H9 (cell line): ENCODE data around the gene TBCK. TPM values are rescaled to one million over a fixed set of nuclear protein-coding genes. Genes with fewer than 3 reads are reported as not detected.

Source experiments
- DNase-seq: peaks from one replicate; pipeline ENCODE4 v3.0.0-alpha.2; 2017
- H2AFZ ChIP-seq: one replicate; pipeline ENCODE4 v1.6.1; 2013; ENCODE audit warnings: mild to moderate bottlenecking, low read length, control low read depth, moderate library complexity
- H2AK5ac ChIP-seq: 2 replicates; pipeline ENCODE4 v1.6.1; 2013; ENCODE audit warnings: low read length, control low read depth, mixed read lengths; ENCODE audit not compliant: insufficient read length
- H2BK120ac ChIP-seq: one replicate; pipeline ENCODE4 v1.6.1; 2013; ENCODE audit warnings: low read depth, mild to moderate bottlenecking, low read length, control low read depth, inconsistent platforms; ENCODE audit not compliant: poor library complexity, severe bottlenecking
- H2BK12ac ChIP-seq: 2 replicates; pipeline ENCODE4 v1.6.1; 2013; ENCODE audit warnings: low read length, control low read depth, mixed read lengths, low read depth; ENCODE audit not compliant: insufficient read length
- H2BK15ac ChIP-seq: 2 replicates; pipeline ENCODE4 v1.6.1; 2013; ENCODE audit warnings: low read depth, low read length, control low read depth
- H2BK20ac ChIP-seq: one replicate; pipeline ENCODE4 v1.6.1; 2013; ENCODE audit warnings: low read depth, mild to moderate bottlenecking, low read length, control low read depth, inconsistent platforms; ENCODE audit not compliant: poor library complexity, severe bottlenecking
- H2BK5ac ChIP-seq: 2 replicates; pipeline ENCODE4 v1.6.1; 2013; ENCODE audit warnings: low read length, control low read depth, mixed read lengths; ENCODE audit not compliant: insufficient read length
- H3K14ac ChIP-seq: 2 replicates; pipeline ENCODE4 v1.6.1; 2013; ENCODE audit warnings: low read length, control low read depth; ENCODE audit not compliant: insufficient read depth
- H3K18ac ChIP-seq: 2 replicates; pipeline ENCODE4 v1.6.1; 2013; ENCODE audit warnings: low read depth, mild to moderate bottlenecking, mixed read lengths, low read length, control low read depth; ENCODE audit not compliant: insufficient read length
- H3K23ac ChIP-seq: 2 replicates; pipeline ENCODE4 v1.6.1; 2013; ENCODE audit warnings: low read length, control low read depth, mixed read lengths, low read depth; ENCODE audit not compliant: insufficient read length
- H3K23me2 ChIP-seq: 2 replicates; pipeline ENCODE4 v1.6.1; 2013; ENCODE audit warnings: low read depth, mild to moderate bottlenecking, mixed read lengths, low read length, control low read depth; ENCODE audit not compliant: insufficient read length, poor library complexity, severe bottlenecking
- H3K27ac ChIP-seq: 2 replicates; pipeline ENCODE4 v1.5.1; 2013; ENCODE audit warnings: low read length, control low read depth, mixed read lengths, low read depth; ENCODE audit not compliant: insufficient read length
- H3K27me3 ChIP-seq: 2 replicates; pipeline ENCODE4 v1.6.1; 2013; ENCODE audit warnings: low read length, control low read depth, inconsistent platforms; ENCODE audit not compliant: insufficient read depth
- H3K4ac ChIP-seq: 2 replicates; pipeline ENCODE4 v1.6.1; 2013; ENCODE audit warnings: low read depth, mild to moderate bottlenecking, control low read depth, inconsistent platforms, low read length, moderate library complexity
- H3K4me1 ChIP-seq: 2 replicates; pipeline ENCODE4 v1.6.1; 2013; ENCODE audit warnings: low read length, control low read depth, inconsistent platforms; ENCODE audit not compliant: insufficient read depth
- H3K4me2 ChIP-seq: 2 replicates; pipeline ENCODE4 v1.6.1; 2013; ENCODE audit warnings: low read length, control low read depth, mixed read lengths; ENCODE audit not compliant: insufficient read length, insufficient read depth
- H3K56ac ChIP-seq: 2 replicates; pipeline ENCODE4 v1.6.1; 2013; ENCODE audit warnings: low read depth, mild to moderate bottlenecking, mixed read lengths, low read length, control low read depth; ENCODE audit not compliant: insufficient read length
- H3K79me1 ChIP-seq: 2 replicates; pipeline ENCODE4 v1.6.1; 2013; ENCODE audit warnings: low read depth, mild to moderate bottlenecking, moderate library complexity, low read length, control low read depth, inconsistent platforms; ENCODE audit not compliant: insufficient read depth, poor library complexity, severe bottlenecking
- H3K79me2 ChIP-seq: 2 replicates; pipeline ENCODE4 v1.6.1; 2013; ENCODE audit warnings: low read length, control low read depth, inconsistent platforms; ENCODE audit not compliant: insufficient read depth
- H3K9ac ChIP-seq: 2 replicates; pipeline ENCODE4 v1.6.1; 2013; ENCODE audit warnings: low read length, control low read depth, mixed read lengths; ENCODE audit not compliant: insufficient read length; ENCODE audit errors: extremely low read depth
- H3K9me3 ChIP-seq: one replicate; pipeline ENCODE4 v1.6.1; 2013; ENCODE audit warnings: low read depth, low read length, inconsistent platforms; ENCODE audit not compliant: control insufficient read depth
- H3T11ph ChIP-seq: one replicate; pipeline ENCODE4 v1.6.1; 2013; ENCODE audit warnings: mild to moderate bottlenecking, low read length, control low read depth, inconsistent platforms
- H4K20me1 ChIP-seq: one replicate; pipeline ENCODE4 v1.6.1; 2013; ENCODE audit not compliant: control insufficient read depth, insufficient read length, insufficient read depth
- H4K5ac ChIP-seq: 2 replicates; pipeline ENCODE4 v1.6.1; 2013; ENCODE audit warnings: low read depth, mild to moderate bottlenecking, mixed read lengths, low read length, control low read depth; ENCODE audit not compliant: insufficient read length
- H4K8ac ChIP-seq: replicated peaks from 2 replicates; pipeline ENCODE4 v1.6.1; 2013; ENCODE audit warnings: low read length, control low read depth, mixed read lengths, low read depth; ENCODE audit not compliant: insufficient read length
- H4K91ac ChIP-seq: 2 replicates; pipeline ENCODE4 v1.6.1; 2013; ENCODE audit warnings: low read depth, mild to moderate bottlenecking, moderate library complexity, mixed read lengths, low read length, control low read depth; ENCODE audit not compliant: insufficient read length
- H3K27ac Mint-ChIP-seq, 3 experiments: 2 replicates in 2 of 3; 3 replicates in 1 of 3; pipeline ENCODE4 v1.8.0; 2020 to 2021; ENCODE audit warnings: mixed read lengths in 3 of 3, mild to moderate bottlenecking in 1 of 3, moderate library complexity in 1 of 3
- H3K27me3 Mint-ChIP-seq: 2 replicates; pipeline ENCODE4 v1.8.0; 2021; ENCODE audit warnings: low read depth, mild to moderate bottlenecking, moderate library complexity, mixed read lengths
- H3K36me3 Mint-ChIP-seq, 3 experiments: 2 replicates in 2 of 3; 3 replicates in 1 of 3; pipeline ENCODE4 v1.8.0; 2020 to 2021; ENCODE audit warnings: low read depth in 3 of 3, mixed read lengths in 3 of 3; ENCODE audit not compliant: insufficient read depth in 1 of 3
- H3K4me1 Mint-ChIP-seq, 2 experiments: 2 replicates each; pipeline ENCODE4 v1.8.0; 2020; ENCODE audit warnings: mixed read lengths in 2 of 2
- H3K4me3 Mint-ChIP-seq, 2 experiments: 2 replicates in 1 of 2; 3 replicates in 1 of 2; pipeline ENCODE4 v1.8.0; 2020 to 2021; ENCODE audit warnings: mild to moderate bottlenecking in 2 of 2, mixed read lengths in 2 of 2, moderate library complexity in 1 of 2
- H3K9me3 Mint-ChIP-seq, 2 experiments: 2 replicates in 1 of 2; 3 replicates in 1 of 2; pipeline ENCODE4 v1.8.0; 2020; ENCODE audit warnings: mild to moderate bottlenecking in 2 of 2, mixed read lengths in 2 of 2, moderate library complexity in 1 of 2
- WGBS: extraction: QIAGEN DNeasy Blood & Tissue Kit; methylation state at CpG from one replicate; pipeline ENCODE4 v1.1.7; 2013; ENCODE audit warnings: missing lambda C conversion rate, low lambda C conversion rate, mixed read lengths; ENCODE audit not compliant: insufficient read length; ENCODE audit errors: extremely low coverage; 5-methylcytosine and 5-hydroxymethylcytosine counted together
- total RNA-seq: library from RNA; stranded (reverse); gene quantifications from 2 replicates; pipeline ENCODE4 v1.2.1, GENCODE V29; 2021
- TF ChIP-seq, protein P1 (sequence below): fragments of 200-600 bp; sonication (generic); conservative IDR thresholded peaks from 3 replicates; pipeline ENCODE4 v1.8.0; 2021; ENCODE audit warnings: antibody characterized with exemption, mild to moderate bottlenecking

Gene TBCK
- total RNA-seq, 1 experiment from 2014 or later, result 22.1 TPM

GRCh38 chr4:106261980-106262379 is 54.0 kb downstream of the TBCK start:
- H2BK20ac ChIP-seq, result no peak overlapping the region
- H3K36me3 Mint-ChIP-seq, result no peaks in the 10 kb centered on the region
- peaks cover 11 to 15% of the 10 kb centered on the region in 2 experiments for H3K4me1 Mint-ChIP-seq
- no peak overlapping the region for H3K9ac ChIP-seq
- no peak overlapping the region for H3K4me3 Mint-ChIP-seq
- H3K79me2 ChIP-seq, result no peaks in the 10 kb centered on the region
- no peak overlapping the region for H2BK12ac ChIP-seq
- no peak overlapping the region for H3K56ac ChIP-seq
- H2BK5ac ChIP-seq, result no peak overlapping the region
- no peaks in the 10 kb centered on the region for H3K23me2 ChIP-seq
- no peak overlapping the region; a peak in 1 of 7 replicates for H3K27ac Mint-ChIP-seq
- no peak overlapping the region for H2AFZ ChIP-seq
- H3K4me1 ChIP-seq, result no peaks in the 10 kb centered on the region
- H2AK5ac ChIP-seq, result no peak overlapping the region
- DNase-seq, result no peak
- H2BK15ac ChIP-seq, result no peak overlapping the region
- no peaks in the 10 kb centered on the region for H3K9me3 Mint-ChIP-seq
- H4K5ac ChIP-seq, result no peak overlapping the region
- no peaks in the 10 kb centered on the region for H3K27me3 ChIP-seq
- H4K20me1 ChIP-seq, result no peaks in the 10 kb centered on the region
- H4K8ac ChIP-seq, result no peak overlapping the region
- no peaks in the 10 kb centered on the region for H3K79me1 ChIP-seq
- no peak overlapping the region for H2BK120ac ChIP-seq
- no peak overlapping the region for H3K14ac ChIP-seq
- H3K18ac ChIP-seq, result no peak overlapping the region
- H3K4me2 ChIP-seq, result no peak overlapping the region
- no peaks in the 10 kb centered on the region for H3K9me3 ChIP-seq
- no peak overlapping the region for H3K23ac ChIP-seq
- H3K27me3 Mint-ChIP-seq, result no peaks in the 10 kb centered on the region
- WGBS, result no CpG with 5 or more reads among the region's 2 CpGs
- no peak overlapping the region for H3K27ac ChIP-seq
- H3K4ac ChIP-seq, result no peak overlapping the region
- H4K91ac ChIP-seq, result no peak overlapping the region
- H3T11ph ChIP-seq, result no peak overlapping the region
- TF ChIP-seq, protein P1, sequence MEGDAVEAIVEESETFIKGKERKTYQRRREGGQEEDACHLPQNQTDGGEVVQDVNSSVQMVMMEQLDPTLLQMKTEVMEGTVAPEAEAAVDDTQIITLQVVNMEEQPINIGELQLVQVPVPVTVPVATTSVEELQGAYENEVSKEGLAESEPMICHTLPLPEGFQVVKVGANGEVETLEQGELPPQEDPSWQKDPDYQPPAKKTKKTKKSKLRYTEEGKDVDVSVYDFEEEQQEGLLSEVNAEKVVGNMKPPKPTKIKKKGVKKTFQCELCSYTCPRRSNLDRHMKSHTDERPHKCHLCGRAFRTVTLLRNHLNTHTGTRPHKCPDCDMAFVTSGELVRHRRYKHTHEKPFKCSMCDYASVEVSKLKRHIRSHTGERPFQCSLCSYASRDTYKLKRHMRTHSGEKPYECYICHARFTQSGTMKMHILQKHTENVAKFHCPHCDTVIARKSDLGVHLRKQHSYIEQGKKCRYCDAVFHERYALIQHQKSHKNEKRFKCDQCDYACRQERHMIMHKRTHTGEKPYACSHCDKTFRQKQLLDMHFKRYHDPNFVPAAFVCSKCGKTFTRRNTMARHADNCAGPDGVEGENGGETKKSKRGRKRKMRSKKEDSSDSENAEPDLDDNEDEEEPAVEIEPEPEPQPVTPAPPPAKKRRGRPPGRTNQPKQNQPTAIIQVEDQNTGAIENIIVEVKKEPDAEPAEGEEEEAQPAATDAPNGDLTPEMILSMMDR, result no peak
